Measurements from ENCODE around the gene OR2H1.

Gene OR2H1

DNA sequence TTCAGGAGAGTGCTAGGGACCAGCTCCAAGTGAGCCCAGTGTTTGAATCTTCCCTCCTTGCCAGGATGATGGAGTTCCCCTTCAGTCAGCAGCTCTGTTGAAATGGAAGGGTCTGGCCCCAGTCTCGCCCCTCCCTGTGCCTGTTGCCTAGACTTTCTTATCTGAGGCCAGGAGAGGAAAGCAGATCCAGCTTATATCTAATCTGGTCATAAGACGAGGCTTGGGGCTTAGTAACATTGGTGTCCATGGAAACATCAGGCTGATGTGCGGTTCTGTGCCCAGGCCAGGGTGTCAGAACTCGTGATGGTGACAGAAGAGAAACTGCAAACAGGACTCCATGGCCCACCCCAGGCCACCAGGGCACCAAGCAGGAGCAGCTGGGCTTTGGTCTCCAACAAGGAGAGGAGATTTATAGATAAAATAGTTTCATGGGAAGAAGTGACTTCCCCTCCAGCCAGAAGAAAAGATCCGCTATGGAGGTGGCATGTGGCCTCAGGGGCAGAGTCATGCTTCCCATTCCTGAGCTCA, 21.0 kb downstream of the OR2H1 start:
- Histone ChIP-seq H2AFZ (ENCODE audit: low read depth) (no peak overlapping the region), H3K4me1 (ENCODE audit: low read depth, poor library complexity, severe bottlenecking) (no peaks in the 10 kb centered on the region), H3K79me2 (ENCODE audit: insufficient read depth, low read depth) (no peaks in the 10 kb centered on the region), H3K27ac (no peak overlapping the region), H3K4me2 (no peak overlapping the region), H4K20me1 (ENCODE audit: insufficient read depth) (no peaks in the 10 kb centered on the region), H3K4me3 (IDR thresholded peaks at IDR 0.05; ENCODE audit: insufficient read depth, low read depth, low read length) (no peak overlapping the region), H3K9ac (no peak overlapping the region), H3K27me3 (ENCODE audit: insufficient read depth, low read depth) (no peaks in the 10 kb centered on the region), H3K36me3 (ENCODE audit: insufficient read depth) (no peaks in the 10 kb centered on the region)
- TF ChIP-seq, protein P1, sequence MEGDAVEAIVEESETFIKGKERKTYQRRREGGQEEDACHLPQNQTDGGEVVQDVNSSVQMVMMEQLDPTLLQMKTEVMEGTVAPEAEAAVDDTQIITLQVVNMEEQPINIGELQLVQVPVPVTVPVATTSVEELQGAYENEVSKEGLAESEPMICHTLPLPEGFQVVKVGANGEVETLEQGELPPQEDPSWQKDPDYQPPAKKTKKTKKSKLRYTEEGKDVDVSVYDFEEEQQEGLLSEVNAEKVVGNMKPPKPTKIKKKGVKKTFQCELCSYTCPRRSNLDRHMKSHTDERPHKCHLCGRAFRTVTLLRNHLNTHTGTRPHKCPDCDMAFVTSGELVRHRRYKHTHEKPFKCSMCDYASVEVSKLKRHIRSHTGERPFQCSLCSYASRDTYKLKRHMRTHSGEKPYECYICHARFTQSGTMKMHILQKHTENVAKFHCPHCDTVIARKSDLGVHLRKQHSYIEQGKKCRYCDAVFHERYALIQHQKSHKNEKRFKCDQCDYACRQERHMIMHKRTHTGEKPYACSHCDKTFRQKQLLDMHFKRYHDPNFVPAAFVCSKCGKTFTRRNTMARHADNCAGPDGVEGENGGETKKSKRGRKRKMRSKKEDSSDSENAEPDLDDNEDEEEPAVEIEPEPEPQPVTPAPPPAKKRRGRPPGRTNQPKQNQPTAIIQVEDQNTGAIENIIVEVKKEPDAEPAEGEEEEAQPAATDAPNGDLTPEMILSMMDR (conservative IDR thresholded peaks at IDR 0.05; ENCODE audit: low read depth, low read length), result no peak

GRCh38 chr6:29478740-29479139, 21.8 kb downstream of the OR2H1 start:
- H3K4me1 ChIP-seq (ENCODE audit: low read depth, poor library complexity, severe bottlenecking), result no peaks in the 10 kb centered on the region
- H3K27me3 ChIP-seq (ENCODE audit: insufficient read depth, low read depth), result no peaks in the 10 kb centered on the region
- no peak overlapping the region for H3K27ac ChIP-seq
- no peak overlapping the region for H2AFZ ChIP-seq (ENCODE audit: low read depth)
- TF ChIP-seq, protein P1 (conservative IDR thresholded peaks at IDR 0.05; ENCODE audit: low read depth, low read length), result no peak
- no peaks in the 10 kb centered on the region for H3K79me2 ChIP-seq (ENCODE audit: insufficient read depth, low read depth)
- no peaks in the 10 kb centered on the region for H3K36me3 ChIP-seq (ENCODE audit: insufficient read depth)
- H4K20me1 ChIP-seq (ENCODE audit: insufficient read depth), result no peaks in the 10 kb centered on the region
- no peak overlapping the region for H3K4me3 ChIP-seq (IDR thresholded peaks at IDR 0.05; ENCODE audit: insufficient read depth, low read depth, low read length)
- H3K9ac ChIP-seq, result no peak overlapping the region
- no peak overlapping the region for H3K4me2 ChIP-seq

GRCh38 chr6:29479560-29479959, 22.6 kb downstream of the OR2H1 start:
- Histone ChIP-seq H3K4me3 (IDR thresholded peaks at IDR 0.05; ENCODE audit: insufficient read depth, low read depth, low read length) (no peak overlapping the region), H3K27ac (no peak overlapping the region), H3K9ac (no peak overlapping the region), H4K20me1 (ENCODE audit: insufficient read depth) (no peaks in the 10 kb centered on the region), H3K4me2 (no peak overlapping the region), H3K4me1 (ENCODE audit: low read depth, poor library complexity, severe bottlenecking) (no peaks in the 10 kb centered on the region), H2AFZ (ENCODE audit: low read depth) (no peak overlapping the region), H3K27me3 (ENCODE audit: insufficient read depth, low read depth) (no peaks in the 10 kb centered on the region), H3K36me3 (ENCODE audit: insufficient read depth) (no peaks in the 10 kb centered on the region), H3K79me2 (ENCODE audit: insufficient read depth, low read depth) (no peaks in the 10 kb centered on the region)
- TF ChIP-seq, protein P1 (conservative IDR thresholded peaks at IDR 0.05; ENCODE audit: low read depth, low read length), result no peak

DNA sequence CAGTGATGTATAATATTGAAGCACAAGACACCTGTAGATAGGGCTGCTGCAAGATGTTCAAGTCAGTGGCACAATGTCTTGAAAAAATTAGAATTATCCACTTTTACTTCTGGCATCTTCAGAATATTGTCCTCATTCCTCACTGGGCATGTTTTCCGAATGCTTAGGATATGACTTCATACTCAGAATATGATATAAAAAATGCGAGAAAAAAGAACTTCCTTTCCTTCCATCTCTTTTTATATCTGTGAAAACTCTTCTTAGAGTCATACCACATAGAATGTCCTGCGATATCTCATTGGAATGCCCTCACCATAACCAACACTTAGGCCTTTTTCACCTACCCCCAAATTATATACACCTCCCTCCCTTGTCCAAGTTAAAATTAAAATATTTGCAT, 26.2 kb downstream of the OR2H1 start:
- Histone ChIP-seq H3K9ac (no peak overlapping the region), H3K4me3 (IDR thresholded peaks at IDR 0.05; ENCODE audit: insufficient read depth, low read depth, low read length) (no peak overlapping the region), H3K27ac (no peak overlapping the region), H3K79me2 (ENCODE audit: insufficient read depth, low read depth) (no peaks in the 10 kb centered on the region), H3K36me3 (ENCODE audit: insufficient read depth) (no peaks in the 10 kb centered on the region), H3K27me3 (ENCODE audit: insufficient read depth, low read depth) (no peaks in the 10 kb centered on the region), H3K4me2 (no peak overlapping the region), H2AFZ (ENCODE audit: low read depth) (no peak overlapping the region), H3K4me1 (ENCODE audit: low read depth, poor library complexity, severe bottlenecking) (no peaks in the 10 kb centered on the region), H4K20me1 (ENCODE audit: insufficient read depth) (no peaks in the 10 kb centered on the region)
- TF ChIP-seq, protein P1 (conservative IDR thresholded peaks at IDR 0.05; ENCODE audit: low read depth, low read length), result no peak
